ENCODE measurements around the gene MUC5AC.
A peak's percentile ranks its signal among the peaks of the same experiment; 100 is the strongest.
"Not testable (repeated sequence)": the region's sequence is repeated elsewhere in the genome, so short reads cannot be mapped to it uniquely, and the experiment has no call there.

MUC5AC gene

DNA sequence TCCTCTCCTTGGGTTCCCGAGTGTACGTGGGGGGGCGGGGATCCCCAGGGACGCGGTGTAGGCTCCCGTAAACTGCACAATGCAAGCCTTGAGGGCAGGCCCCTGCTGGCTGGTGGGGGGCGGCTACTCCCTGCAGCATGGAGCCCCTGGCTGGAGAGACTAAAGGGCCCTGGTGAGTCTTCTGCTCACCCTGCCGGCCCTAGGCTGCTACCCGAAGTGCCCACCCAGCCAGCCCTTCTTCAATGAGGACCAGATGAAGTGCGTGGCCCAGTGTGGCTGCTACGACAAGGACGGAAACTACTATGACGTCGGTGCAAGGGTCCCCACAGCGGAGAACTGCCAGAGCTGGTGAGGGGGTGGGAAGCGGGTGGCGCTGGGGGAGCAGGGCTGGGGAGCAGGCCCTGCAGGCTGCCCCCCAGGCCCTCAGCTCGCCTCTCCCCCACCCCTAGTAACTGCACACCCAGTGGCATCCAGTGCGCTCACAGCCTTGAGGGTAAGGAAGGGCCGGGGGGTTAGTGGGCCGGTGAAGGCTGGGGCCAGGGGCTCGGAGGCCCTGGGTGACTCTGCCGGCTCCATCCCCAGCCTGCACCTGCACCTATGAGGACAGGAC, 81.9 kb downstream of the MUC5AC start:
- H3K4me1 ChIP-seq (ENCODE audit: control insufficient read depth in 2 of 2, insufficient read depth in 2 of 2, low read length in 2 of 2): peaks cover 6 to 25% of the 10 kb centered on the region in 2 donors
- H3K9me3 ChIP-seq (ENCODE audit: control insufficient read depth in 2 of 2, low read length in 2 of 2): no peaks in the 10 kb centered on the region
- H3K36me3 ChIP-seq (ENCODE audit: control insufficient read depth in 2 of 2, insufficient read depth in 2 of 2, low read length in 2 of 2): peaks cover 9 to 17% of the 10 kb centered on the region in 2 donors
- no peak overlapping the region for H3K27ac ChIP-seq (ENCODE audit: low read depth in 2 of 2, low read length in 2 of 2)
- H3K27me3 ChIP-seq (ENCODE audit: control insufficient read depth in 2 of 2, insufficient read depth in 2 of 2, low read length in 2 of 2): no peaks in the 10 kb centered on the region
- H3K9ac ChIP-seq (ENCODE audit: low read depth in 1 of 2, low read length in 2 of 2): no peak overlapping the region
- H3K4me3 ChIP-seq (ENCODE audit: low read length in 2 of 2): no peak overlapping the region

- Histone ChIP-seq H3K9me3 (ENCODE audit: control insufficient read depth in 2 of 2, low read length in 2 of 2) (no peaks in the 10 kb centered on the region), H3K27me3 (ENCODE audit: control insufficient read depth in 2 of 2, insufficient read depth in 2 of 2, low read length in 2 of 2) (no peaks in the 10 kb centered on the region), H3K4me3 (ENCODE audit: low read length in 2 of 2) (no peak overlapping the region), H3K36me3 (ENCODE audit: control insufficient read depth in 2 of 2, insufficient read depth in 2 of 2, low read length in 2 of 2) (peaks cover 9 to 17% of the 10 kb centered on the region in 2 donors), H3K9ac (ENCODE audit: low read depth in 1 of 2, low read length in 2 of 2) (no peak overlapping the region), H3K4me1 (ENCODE audit: control insufficient read depth in 2 of 2, insufficient read depth in 2 of 2, low read length in 2 of 2) (peaks cover 6 to 27% of the 10 kb centered on the region in 2 donors), H3K27ac (ENCODE audit: low read depth in 2 of 2, low read length in 2 of 2) (no peak overlapping the region)
Observed at GRCh38 chr11:1240771-1241170, 83.0 kb downstream of the MUC5AC start.

GRCh38 chr11:1241706-1242105, 84.0 kb downstream of the MUC5AC start:
- H3K9ac ChIP-seq (ENCODE audit: low read depth in 1 of 2, low read length in 2 of 2): no peak overlapping the region
- H3K9me3 ChIP-seq (ENCODE audit: control insufficient read depth in 2 of 2, low read length in 2 of 2): no peaks in the 10 kb centered on the region
- no peaks in the 10 kb centered on the region for H3K27me3 ChIP-seq (ENCODE audit: control insufficient read depth in 2 of 2, insufficient read depth in 2 of 2, low read length in 2 of 2)
- peaks cover 2 to 27% of the 10 kb centered on the region in 2 donors for H3K4me1 ChIP-seq (ENCODE audit: control insufficient read depth in 2 of 2, insufficient read depth in 2 of 2, low read length in 2 of 2)
- H3K4me3 ChIP-seq (ENCODE audit: low read length in 2 of 2): no peak overlapping the region
- peaks cover 9 to 17% of the 10 kb centered on the region in 2 donors for H3K36me3 ChIP-seq (ENCODE audit: control insufficient read depth in 2 of 2, insufficient read depth in 2 of 2, low read length in 2 of 2)
- no peak overlapping the region for H3K27ac ChIP-seq (ENCODE audit: low read depth in 2 of 2, low read length in 2 of 2)

- no peak overlapping the region for H3K4me3 ChIP-seq (ENCODE audit: low read length in 2 of 2)
- H3K27ac ChIP-seq (ENCODE audit: low read depth in 2 of 2, low read length in 2 of 2): no peak overlapping the region
- peaks cover 9 to 17% of the 10 kb centered on the region in 2 donors for H3K36me3 ChIP-seq (ENCODE audit: control insufficient read depth in 2 of 2, insufficient read depth in 2 of 2, low read length in 2 of 2)
- peaks cover 0 to 21% of the 10 kb centered on the region in 2 donors for H3K4me1 ChIP-seq (ENCODE audit: control insufficient read depth in 2 of 2, insufficient read depth in 2 of 2, low read length in 2 of 2)
- H3K9ac ChIP-seq (ENCODE audit: low read depth in 1 of 2, low read length in 2 of 2): no peak overlapping the region
- H3K9me3 ChIP-seq (ENCODE audit: control insufficient read depth in 2 of 2, low read length in 2 of 2): no peaks in the 10 kb centered on the region
- no peaks in the 10 kb centered on the region for H3K27me3 ChIP-seq (ENCODE audit: control insufficient read depth in 2 of 2, insufficient read depth in 2 of 2, low read length in 2 of 2)
Observed at GRCh38 chr11:1242289-1242688, 84.5 kb downstream of the MUC5AC start.

- Histone ChIP-seq H3K4me1 (ENCODE audit: control insufficient read depth in 2 of 2, insufficient read depth in 2 of 2, low read length in 2 of 2) (peaks cover 0 to 18% of the 10 kb centered on the region in 2 donors), H3K36me3 (ENCODE audit: control insufficient read depth in 2 of 2, insufficient read depth in 2 of 2, low read length in 2 of 2) (peaks cover 9 to 17% of the 10 kb centered on the region in 2 donors)
- not testable (repeated sequence) for H3K4me3 ChIP-seq (ENCODE audit: low read length in 2 of 2); H3K9ac ChIP-seq (ENCODE audit: low read depth in 1 of 2, low read length in 2 of 2); H3K9me3 ChIP-seq (ENCODE audit: control insufficient read depth in 2 of 2, low read length in 2 of 2); H3K27me3 ChIP-seq (ENCODE audit: control insufficient read depth in 2 of 2, insufficient read depth in 2 of 2, low read length in 2 of 2); H3K27ac ChIP-seq (ENCODE audit: low read depth in 2 of 2, low read length in 2 of 2)
Observed at GRCh38 chr11:1242751-1243150, 85.0 kb downstream of the MUC5AC start.

- peaks cover 9 to 15% of the 10 kb centered on the region in 2 donors for H3K36me3 ChIP-seq (ENCODE audit: control insufficient read depth in 2 of 2, insufficient read depth in 2 of 2, low read length in 2 of 2)
- peaks cover 0 to 10% of the 10 kb centered on the region in 2 donors for H3K4me1 ChIP-seq (ENCODE audit: control insufficient read depth in 2 of 2, insufficient read depth in 2 of 2, low read length in 2 of 2)
- H3K27me3 ChIP-seq (ENCODE audit: control insufficient read depth in 2 of 2, insufficient read depth in 2 of 2, low read length in 2 of 2); H3K4me3 ChIP-seq (ENCODE audit: low read length in 2 of 2); H3K9me3 ChIP-seq (ENCODE audit: control insufficient read depth in 2 of 2, low read length in 2 of 2); H3K27ac ChIP-seq (ENCODE audit: low read depth in 2 of 2, low read length in 2 of 2); H3K9ac ChIP-seq (ENCODE audit: low read depth in 1 of 2, low read length in 2 of 2): not testable (repeated sequence)
Observed at GRCh38 chr11:1243521-1243920, 85.8 kb downstream of the MUC5AC start.

DNA sequence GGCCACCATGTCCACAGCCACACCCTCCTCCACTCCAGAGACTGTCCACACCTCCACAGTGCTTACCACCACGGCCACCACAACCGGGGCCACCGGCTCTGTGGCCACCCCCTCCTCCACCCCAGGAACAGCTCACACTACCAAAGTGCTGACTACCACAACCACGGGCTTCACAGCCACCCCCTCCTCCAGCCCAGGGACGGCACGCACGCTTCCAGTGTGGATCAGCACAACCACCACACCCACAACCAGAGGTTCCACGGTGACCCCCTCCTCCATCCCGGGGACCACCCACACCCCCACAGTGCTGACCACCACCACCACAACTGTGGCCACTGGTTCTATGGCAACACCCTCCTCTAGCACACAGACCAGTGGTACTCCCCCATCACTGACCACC, 86.8 kb downstream of the MUC5AC start:
- H3K27me3 ChIP-seq (ENCODE audit: control insufficient read depth in 2 of 2, insufficient read depth in 2 of 2, low read length in 2 of 2); H3K9ac ChIP-seq (ENCODE audit: low read depth in 1 of 2, low read length in 2 of 2); H3K9me3 ChIP-seq (ENCODE audit: control insufficient read depth in 2 of 2, low read length in 2 of 2); H3K4me1 ChIP-seq (ENCODE audit: control insufficient read depth in 2 of 2, insufficient read depth in 2 of 2, low read length in 2 of 2); H3K4me3 ChIP-seq (ENCODE audit: low read length in 2 of 2): not testable (repeated sequence)
- H3K27ac ChIP-seq (ENCODE audit: low read depth in 2 of 2, low read length in 2 of 2): peak overlapping the region in 1 of 2 donors; percentile 42
- peaks cover 9 to 15% of the 10 kb centered on the region in 2 donors for H3K36me3 ChIP-seq (ENCODE audit: control insufficient read depth in 2 of 2, insufficient read depth in 2 of 2, low read length in 2 of 2)

DNA sequence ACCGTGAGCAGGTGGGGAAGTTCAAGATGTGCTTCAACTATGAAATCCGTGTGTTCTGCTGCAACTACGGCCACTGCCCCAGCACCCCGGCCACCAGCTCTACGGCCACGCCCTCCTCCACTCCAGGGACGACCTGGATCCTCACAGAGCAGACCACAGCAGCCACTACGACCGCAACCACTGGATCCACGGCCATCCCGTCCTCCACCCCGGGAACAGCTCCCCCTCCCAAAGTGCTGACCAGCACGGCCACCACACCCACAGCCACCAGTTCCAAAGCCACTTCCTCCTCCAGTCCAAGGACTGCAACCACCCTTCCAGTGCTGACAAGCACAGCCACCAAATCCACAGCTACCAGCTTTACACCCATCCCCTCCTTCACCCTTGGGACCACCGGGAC, 88.0 kb downstream of the MUC5AC start:
- H3K4me3 ChIP-seq (ENCODE audit: low read length in 2 of 2); H3K27me3 ChIP-seq (ENCODE audit: control insufficient read depth in 2 of 2, insufficient read depth in 2 of 2, low read length in 2 of 2); H3K4me1 ChIP-seq (ENCODE audit: control insufficient read depth in 2 of 2, insufficient read depth in 2 of 2, low read length in 2 of 2); H3K9ac ChIP-seq (ENCODE audit: low read depth in 1 of 2, low read length in 2 of 2); H3K9me3 ChIP-seq (ENCODE audit: control insufficient read depth in 2 of 2, low read length in 2 of 2): not testable (repeated sequence)
- Histone ChIP-seq H3K27ac (ENCODE audit: low read depth in 2 of 2, low read length in 2 of 2) (peak overlapping the region; percentile 58 to 81), H3K36me3 (ENCODE audit: control insufficient read depth in 2 of 2, insufficient read depth in 2 of 2, low read length in 2 of 2) (peaks cover 5 to 12% of the 10 kb centered on the region in 2 donors)

- not testable (repeated sequence) for H3K4me1 ChIP-seq (ENCODE audit: control insufficient read depth in 2 of 2, insufficient read depth in 2 of 2, low read length in 2 of 2); H3K9me3 ChIP-seq (ENCODE audit: control insufficient read depth in 2 of 2, low read length in 2 of 2); H3K9ac ChIP-seq (ENCODE audit: low read depth in 1 of 2, low read length in 2 of 2); H3K4me3 ChIP-seq (ENCODE audit: low read length in 2 of 2); H3K36me3 ChIP-seq (ENCODE audit: control insufficient read depth in 2 of 2, insufficient read depth in 2 of 2, low read length in 2 of 2); H3K27me3 ChIP-seq (ENCODE audit: control insufficient read depth in 2 of 2, insufficient read depth in 2 of 2, low read length in 2 of 2)
- H3K27ac ChIP-seq (ENCODE audit: low read depth in 2 of 2, low read length in 2 of 2): peak overlapping the region; percentile 58 to 81
Observed at GRCh38 chr11:1246301-1246700, 88.5 kb downstream of the MUC5AC start.

- H3K9me3 ChIP-seq (ENCODE audit: control insufficient read depth in 2 of 2, low read length in 2 of 2); H3K4me1 ChIP-seq (ENCODE audit: control insufficient read depth in 2 of 2, insufficient read depth in 2 of 2, low read length in 2 of 2); H3K36me3 ChIP-seq (ENCODE audit: control insufficient read depth in 2 of 2, insufficient read depth in 2 of 2, low read length in 2 of 2); H3K9ac ChIP-seq (ENCODE audit: low read depth in 1 of 2, low read length in 2 of 2); H3K4me3 ChIP-seq (ENCODE audit: low read length in 2 of 2); H3K27me3 ChIP-seq (ENCODE audit: control insufficient read depth in 2 of 2, insufficient read depth in 2 of 2, low read length in 2 of 2): not testable (repeated sequence)
- peak overlapping the region in 1 of 2 donors; percentile 3 for H3K27ac ChIP-seq (ENCODE audit: low read depth in 2 of 2, low read length in 2 of 2)
Observed at GRCh38 chr11:1247026-1247425, 89.3 kb downstream of the MUC5AC start.

DNA sequence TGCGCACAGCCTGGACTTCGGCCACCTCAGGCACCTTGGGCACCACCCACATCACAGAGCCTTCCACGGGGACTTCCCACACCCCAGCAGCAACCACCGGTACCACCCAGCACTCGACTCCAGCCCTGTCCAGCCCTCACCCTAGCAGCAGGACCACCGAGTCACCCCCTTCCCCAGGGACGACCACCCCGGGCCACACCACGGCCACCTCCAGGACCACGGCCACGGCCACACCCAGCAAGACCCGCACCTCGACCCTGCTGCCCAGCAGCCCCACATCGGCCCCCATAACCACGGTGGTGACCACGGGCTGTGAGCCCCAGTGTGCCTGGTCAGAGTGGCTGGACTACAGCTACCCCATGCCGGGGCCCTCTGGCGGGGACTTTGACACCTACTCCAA, 91.2 kb downstream of the MUC5AC start:
- not testable (repeated sequence) for H3K4me3 ChIP-seq (ENCODE audit: low read length in 2 of 2); H3K27me3 ChIP-seq (ENCODE audit: control insufficient read depth in 2 of 2, insufficient read depth in 2 of 2, low read length in 2 of 2); H3K9ac ChIP-seq (ENCODE audit: low read depth in 1 of 2, low read length in 2 of 2); H3K9me3 ChIP-seq (ENCODE audit: control insufficient read depth in 2 of 2, low read length in 2 of 2); H3K27ac ChIP-seq (ENCODE audit: low read depth in 2 of 2, low read length in 2 of 2); H3K4me1 ChIP-seq (ENCODE audit: control insufficient read depth in 2 of 2, insufficient read depth in 2 of 2, low read length in 2 of 2); H3K36me3 ChIP-seq (ENCODE audit: control insufficient read depth in 2 of 2, insufficient read depth in 2 of 2, low read length in 2 of 2)

Data from mucosa of rectum (tissue), 2 donors.